Measurements from ENCODE around the gene GFPT1. TPM values are rescaled to one million over a fixed set of nuclear protein-coding genes. Genes with fewer than 3 reads are reported as not detected.
A peak's percentile ranks its signal among the peaks of the same experiment; 100 is the strongest.

GFPT1 gene
- total and polyA plus RNA-seq, 9 of the 15 experiments (the other 6 are each of a cell fraction or from before 2014, with no cell fraction given) = 6.6 to 38.3 (median 15.9) TPM

- Histone ChIP-seq H3K9me3 (replicated peaks; ENCODE audit: control insufficient read depth, insufficient read depth, low read depth, low read length) (0 out of 2 replicates have a peak, but pooled peaks cover 5% of the 10 kb centered on the region), H4K20me1 (replicated peaks; ENCODE audit: control insufficient read depth, insufficient read depth, low read length) (peaks cover 10% of the 10 kb centered on the region; the same call in 1 of the 2 replicates), H2AFZ (ENCODE audit: low read depth, low read length) (no peak overlapping the region), H3K27me3 (ENCODE audit: control insufficient read depth in 2 of 2, insufficient read depth in 2 of 2, low read length in 2 of 2) (peaks cover 13 to 32% of the 10 kb centered on the region in 2 experiments; a peak in 4 of 5 replicates), H3K9ac (ENCODE audit: insufficient read depth in 1 of 2, low read depth in 2 of 2, low read length in 2 of 2) (peak overlapping the region in 1 of 2 experiments; percentile 69; a peak in 1 of 4 replicates), H3K4me3 (peak overlapping the region; percentile 35; the same call in 1 of the 2 replicates), H3K4me1 (replicated peaks in 1 of 2; ENCODE audit: control insufficient read depth in 2 of 2, insufficient read depth in 2 of 2, low read length in 2 of 2) (peaks cover 0 to 18% of the 10 kb centered on the region in 2 experiments; a peak in 3 of 5 replicates), H3K36me3 (ENCODE audit: control insufficient read depth, insufficient read depth, low read length) (no peaks in the 10 kb centered on the region), H3K27ac (ENCODE audit: extremely low read depth, low read depth, low read length) (no peak overlapping the region), H3K79me2 (ENCODE audit: control insufficient read depth, insufficient read depth, low read length) (no peaks in the 10 kb centered on the region), H3K4me2 (ENCODE audit: insufficient read depth, low read length) (peak overlapping the region; percentile 86; the same call in 1 of the 2 replicates), H3K9me1 (ENCODE audit: control insufficient read depth, insufficient read depth, low read length) (no peaks in the 10 kb centered on the region)
- FAIRE-seq (no peak), DNase-seq (ENCODE audit: extremely low read depth in 1 of 4, low spot score in 3 of 4) (peak in 1 of 4 experiments; percentile 14), ATAC-seq (no peak)
- in situ Hi-C loops (cut with MboI) = loop anchor here (25.0 kb wide), 1 partner anchor 269 kb away; no protein-coding TSS in a partner anchor
- no peak for TF ChIP-seq SMAD1 (IDR thresholded peaks at IDR 0.05; ENCODE audit: low read depth, low read length, partially characterized antibody)
- TF ChIP-seq PRPF4 (IDR thresholded peaks at IDR 0.05; ENCODE audit: insufficient read depth, low read depth, low read length, poor library complexity, severe bottlenecking) = no peak
- no peak for TF ChIP-seq HMGXB4 (CRISPR knock-in tag; IDR thresholded peaks at IDR 0.05)
- no peak for TF ChIP-seq ZNF239 (CRISPR knock-in tag; IDR thresholded peaks at IDR 0.05)
- no peak for TF ChIP-seq MYNN (IDR thresholded peaks at IDR 0.05)
- no peak for TF ChIP-seq MYNN (CRISPR knock-in tag; IDR thresholded peaks at IDR 0.05)
- no peak for TF ChIP-seq ATF3 (IDR thresholded peaks at IDR 0.05)
- no peak for TF ChIP-seq ATF3 (CRISPR knock-in tag; conservative IDR thresholded peaks at IDR 0.05)
- no peak for TF ChIP-seq ZNF146 (CRISPR knock-in tag; IDR thresholded peaks at IDR 0.05; ENCODE audit: unreplicated experiment)
- TF ChIP-seq ZC3H8 (IDR thresholded peaks at IDR 0.05) = no peak
- TF ChIP-seq PYGO2 (tag; IDR thresholded peaks at IDR 0.05) = no peak
- no peak for TF ChIP-seq TRIM24 (IDR thresholded peaks at IDR 0.05)
- TF ChIP-seq ZNF511 (CRISPR knock-in tag; IDR thresholded peaks at IDR 0.05) = no peak
- no peak for TF ChIP-seq HNRNPUL1 (IDR thresholded peaks at IDR 0.05; ENCODE audit: low read length)
- ChIA-PET CTCF (ENCODE audit: low intra/inter-chr PET ratio) (interaction anchor here (0.5 to 1.0 kb wide), 3 partner anchors 281 to 1346 kb away, joined by 3 to 5 read pairs (median 4); no protein-coding TSS in a partner anchor), POLR2A (interaction anchor here (0.7 to 2.2 kb wide), 4 partner anchors 12 to 224 kb away, joined by 3 to 4 read pairs (median 4); no protein-coding TSS in a partner anchor)
- intact Hi-C loops (cut with micrococcal nuclease) = loop anchor here (10.0 kb wide), 1 partner anchor 362 kb away; no protein-coding TSS in a partner anchor
- no TSS peak for BruUV-seq (replicated peaks)
- 22% methylated on average over 19 of the region's 31 CpGs for WGBS (ENCODE audit: insufficient coverage, low coverage, missing lambda C conversion rate)
Measured at GRCh38 chr2:69306393-69306821, 80.6 kb downstream of the GFPT1 start.
